NCI-H128 (cell line): ENCODE measurements around the gene MRPS26.
"Not testable (repeated sequence)": the region's sequence is repeated elsewhere in the genome, so short reads cannot be mapped to it uniquely, and the experiment has no call there.

ENCODE experiments used
- DNase-seq: peaks from one replicate; lab custom pipeline; 2025; ENCODE audit not compliant: unreplicated experiment; lab: John Stamatoyannopoulos, UW

Gene MRPS26

DNA sequence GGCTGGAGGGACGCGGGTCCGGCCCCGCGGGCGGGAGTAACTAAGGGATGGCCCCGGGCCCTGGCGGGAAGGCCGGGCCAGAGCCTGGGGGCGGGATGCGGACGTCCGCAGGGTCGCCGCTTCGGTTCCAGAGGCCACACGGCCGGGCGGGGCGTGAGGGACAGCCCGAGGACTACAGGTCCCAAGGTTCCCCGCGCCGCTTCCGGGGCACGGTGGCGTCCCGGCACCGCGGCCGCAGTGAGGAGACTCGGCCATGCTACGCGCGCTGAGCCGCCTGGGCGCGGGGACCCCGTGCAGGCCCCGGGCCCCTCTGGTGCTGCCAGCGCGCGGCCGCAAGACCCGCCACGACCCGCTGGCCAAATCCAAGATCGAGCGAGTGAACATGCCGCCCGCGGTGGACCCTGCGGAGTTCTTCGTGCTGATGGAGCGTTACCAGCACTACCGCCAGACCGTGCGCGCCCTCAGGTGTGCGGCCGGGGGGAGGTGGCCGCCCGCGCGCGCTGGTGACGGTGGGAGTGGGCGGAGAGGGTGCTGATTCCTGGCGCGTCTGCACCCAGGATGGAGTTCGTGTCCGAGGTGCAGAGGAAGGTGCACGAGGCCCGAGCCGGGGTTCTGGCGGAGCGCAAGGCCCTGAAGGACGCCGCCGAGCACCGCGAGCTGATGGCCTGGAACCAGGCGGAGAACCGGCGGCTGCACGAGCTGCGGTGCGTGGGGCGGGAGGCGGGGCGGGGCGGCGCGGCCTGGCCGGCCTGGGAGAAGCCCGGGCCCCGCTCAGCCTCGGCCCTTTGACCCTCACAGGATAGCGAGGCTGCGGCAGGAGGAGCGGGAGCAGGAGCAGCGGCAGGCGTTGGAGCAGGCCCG lies at the start of gene MRPS26:
TSS of gene MRPS26 (plus strand) at position 237 of the 861 bp plus-strand sequence. CDS start at position 254, 17 bp downstream.
- DNase-seq, result peak; percentile 56

DNA sequence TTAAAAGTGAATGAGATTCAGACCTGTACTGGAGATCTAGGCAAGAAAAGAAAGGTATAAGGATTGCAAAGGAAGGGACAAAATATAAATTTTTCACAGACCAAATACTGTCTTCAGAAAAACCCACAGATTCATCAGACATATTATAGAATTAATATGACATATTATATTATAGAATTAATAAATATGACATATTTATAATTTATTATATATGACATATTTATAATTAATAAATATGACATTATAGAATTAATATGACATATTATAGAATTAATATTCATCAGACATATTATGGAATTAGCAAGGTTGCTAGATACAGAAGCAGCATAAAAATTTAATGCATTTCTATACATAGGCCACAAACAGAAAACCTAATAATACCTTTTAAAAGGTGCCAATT lies 47.1 kb upstream of the MRPS26 start:
- no peak for DNase-seq

DNA sequence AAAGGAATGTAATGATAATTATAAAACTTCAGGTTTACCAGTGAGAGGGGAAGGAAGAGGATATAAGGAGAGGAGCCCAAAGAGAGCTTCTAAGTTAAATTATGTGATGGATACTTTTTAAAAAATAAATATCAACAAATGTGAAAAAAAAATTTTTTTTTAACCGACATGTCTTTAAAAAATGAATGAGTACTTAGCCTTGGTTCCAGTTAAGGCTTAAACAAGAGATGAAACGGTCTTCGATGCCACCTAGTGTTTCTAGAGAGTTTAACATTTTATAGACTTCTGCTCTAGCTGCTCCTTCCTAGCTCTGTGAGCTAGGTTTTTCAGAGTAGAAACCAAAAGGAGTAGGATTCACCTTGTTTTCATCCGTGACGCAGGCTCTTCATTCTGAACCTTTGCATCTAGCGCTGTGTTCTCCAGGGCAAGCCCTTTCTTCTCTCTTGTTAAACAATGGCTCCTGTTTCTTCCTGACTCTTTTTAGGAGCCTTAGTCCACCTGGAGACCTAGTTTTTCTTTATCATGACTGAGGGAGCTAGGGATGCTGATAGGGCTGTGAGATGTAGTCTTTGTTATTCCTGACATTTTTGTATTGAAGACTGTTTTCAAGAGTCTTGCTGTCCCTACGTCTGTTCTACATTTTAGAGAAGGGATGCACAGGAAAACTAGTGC lies 44.9 kb upstream of the MRPS26 start:
- peak; percentile 54 for DNase-seq

DNA sequence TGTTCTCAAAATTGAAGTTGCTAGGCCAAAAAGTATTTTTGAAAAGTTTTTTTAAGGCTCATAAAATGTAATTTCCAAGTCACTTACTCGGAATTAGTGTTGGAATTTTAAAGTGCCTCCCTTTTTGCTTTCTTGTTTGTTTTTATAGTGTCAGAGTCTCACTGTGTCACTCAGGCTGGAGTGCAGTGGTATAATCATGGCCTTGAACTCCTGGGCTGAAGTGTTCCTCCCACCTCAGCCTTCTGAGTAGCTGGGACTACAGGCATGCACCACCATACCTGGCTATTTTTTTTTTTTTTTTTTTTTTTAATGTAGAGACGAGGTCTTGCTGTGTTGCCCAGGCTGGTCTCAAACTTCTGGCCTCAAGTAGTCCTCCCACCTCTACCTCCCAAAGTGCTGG lies 42.4 kb upstream of the MRPS26 start:
- no peak for DNase-seq

DNA sequence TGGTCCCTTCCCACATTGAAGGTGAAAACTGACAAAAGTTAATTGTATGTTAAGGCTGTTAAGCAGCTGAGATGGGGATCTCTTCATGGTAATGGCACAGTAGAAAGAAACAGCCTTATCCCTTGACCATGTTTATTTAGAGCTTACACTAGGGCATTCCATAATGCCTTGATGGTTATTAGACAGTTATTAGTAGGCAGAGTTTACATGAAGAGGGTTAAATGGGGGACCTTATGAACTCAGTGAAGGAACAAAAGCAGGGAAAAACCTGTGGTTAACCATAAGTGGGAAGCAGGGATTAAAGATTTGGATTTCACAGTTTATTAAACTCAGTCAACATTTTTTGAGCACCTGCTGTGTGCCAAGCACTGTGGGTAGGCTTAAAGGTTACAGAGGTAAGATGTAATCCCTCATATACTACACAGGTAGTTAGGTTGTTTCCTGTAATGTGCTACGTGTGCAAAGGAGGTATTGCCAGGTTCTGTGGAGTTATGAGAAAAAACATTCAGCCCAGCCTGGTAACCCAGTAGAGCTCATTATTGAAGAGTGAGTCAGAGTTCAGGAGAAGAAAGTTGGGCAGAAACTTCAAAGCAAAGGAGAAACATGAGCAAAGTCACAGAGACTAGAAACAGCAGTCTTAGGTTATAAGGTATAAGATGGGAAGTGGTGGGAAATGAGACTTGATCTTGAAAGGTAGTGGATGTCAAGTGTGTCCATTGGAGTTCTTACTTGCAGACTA lies 34.7 kb upstream of the MRPS26 start:
- no peak for DNase-seq

DNA sequence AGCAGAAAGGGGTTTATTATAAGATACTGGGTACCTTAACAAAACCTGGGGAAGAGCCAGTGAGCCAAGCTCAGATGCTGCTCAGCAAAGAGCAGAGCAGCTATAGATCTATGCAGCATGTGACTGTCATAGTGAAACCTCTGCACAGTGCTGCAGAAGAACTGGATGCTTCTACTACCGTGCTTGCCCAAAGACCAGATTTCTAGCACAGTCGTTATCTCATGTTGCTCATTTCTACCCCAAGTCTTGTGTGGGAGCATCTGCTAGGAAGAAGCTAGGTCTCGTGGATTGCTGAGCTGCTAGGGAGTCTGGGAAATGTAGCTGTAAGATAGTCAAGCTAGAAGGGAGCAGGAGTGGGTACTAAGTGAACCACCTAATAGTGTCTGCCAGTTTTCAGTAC lies 34.1 kb upstream of the MRPS26 start:
- no peak for DNase-seq

DNA sequence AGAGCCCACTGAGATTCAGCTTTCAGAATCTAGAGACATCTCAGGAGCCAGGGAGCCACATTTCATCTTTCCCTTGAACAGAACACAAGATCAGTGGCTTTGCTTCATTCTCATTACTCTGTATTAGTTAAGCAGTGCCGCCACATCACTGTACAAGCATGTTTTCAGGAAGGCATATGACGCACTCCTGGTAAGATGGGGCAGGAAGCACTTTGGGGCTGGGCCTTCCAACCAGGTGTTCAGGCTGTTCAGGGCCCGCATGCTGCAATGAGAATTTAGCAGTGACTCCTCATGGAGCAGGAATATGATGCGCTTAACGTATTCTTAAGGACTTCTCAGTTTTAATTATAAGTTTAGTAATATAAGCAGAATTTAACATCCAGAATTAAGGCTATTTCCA lies 32.1 kb upstream of the MRPS26 start:
- no peak for DNase-seq

DNA sequence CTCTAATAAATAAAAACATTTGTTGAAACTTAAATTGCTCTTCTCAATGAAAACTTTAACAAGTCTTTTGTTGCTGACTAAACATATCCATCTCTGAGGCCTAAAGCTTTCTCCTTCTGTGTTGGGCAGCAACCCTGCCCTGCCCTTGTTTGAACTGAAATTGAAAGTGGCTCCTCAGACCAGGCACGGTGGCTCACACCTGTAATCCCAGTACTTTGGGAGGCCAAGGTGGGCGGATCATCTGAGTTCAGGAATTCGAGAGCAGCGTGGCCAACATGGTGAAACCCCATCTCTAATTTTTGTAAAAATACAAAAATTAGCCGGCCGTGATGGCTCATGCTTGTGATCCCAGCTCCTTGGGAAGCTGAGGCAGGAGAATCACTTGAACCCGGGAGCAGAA lies 31.7 kb upstream of the MRPS26 start:
- DNase-seq, result no peak

DNA sequence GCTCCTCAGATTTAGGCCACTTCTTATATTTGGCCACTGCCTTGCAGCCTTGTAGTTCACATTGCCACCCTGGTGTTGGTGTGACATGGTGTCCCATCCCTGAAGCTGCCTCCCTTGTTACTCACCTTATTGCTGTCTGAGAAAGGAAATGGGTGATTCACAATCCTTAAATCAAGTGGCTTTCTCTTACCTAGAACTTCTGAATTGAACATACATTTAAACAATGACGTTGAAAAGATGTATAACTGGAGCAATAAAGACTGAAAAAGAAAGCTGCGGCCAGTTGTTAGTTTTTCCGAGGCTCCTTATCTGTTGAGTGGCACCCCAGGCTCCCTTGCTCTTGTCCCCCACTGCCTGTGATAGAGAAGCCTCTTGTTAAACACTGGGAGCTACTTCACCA lies 31.2 kb upstream of the MRPS26 start:
- DNase-seq, result no peak

DNA sequence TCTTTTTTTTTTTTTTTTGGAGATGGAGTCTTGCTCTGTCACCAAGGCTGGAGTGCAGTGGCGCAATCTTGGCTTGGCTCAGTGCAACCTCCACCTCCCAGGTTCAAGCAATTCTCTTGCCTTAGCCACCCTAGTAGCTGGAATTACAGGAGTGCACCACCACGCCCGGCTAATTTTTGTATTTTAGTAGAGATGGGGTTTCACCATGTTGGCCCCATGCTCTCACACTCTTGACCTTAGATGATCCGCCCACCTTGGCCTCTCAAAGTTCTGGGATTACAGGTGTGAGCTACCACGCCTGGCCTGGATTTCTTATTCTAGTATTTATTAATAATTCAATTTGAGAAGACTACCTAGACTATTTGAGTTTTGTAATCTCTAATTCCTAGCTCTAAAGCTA lies 30.6 kb upstream of the MRPS26 start:
- not testable (repeated sequence) for DNase-seq

DNA sequence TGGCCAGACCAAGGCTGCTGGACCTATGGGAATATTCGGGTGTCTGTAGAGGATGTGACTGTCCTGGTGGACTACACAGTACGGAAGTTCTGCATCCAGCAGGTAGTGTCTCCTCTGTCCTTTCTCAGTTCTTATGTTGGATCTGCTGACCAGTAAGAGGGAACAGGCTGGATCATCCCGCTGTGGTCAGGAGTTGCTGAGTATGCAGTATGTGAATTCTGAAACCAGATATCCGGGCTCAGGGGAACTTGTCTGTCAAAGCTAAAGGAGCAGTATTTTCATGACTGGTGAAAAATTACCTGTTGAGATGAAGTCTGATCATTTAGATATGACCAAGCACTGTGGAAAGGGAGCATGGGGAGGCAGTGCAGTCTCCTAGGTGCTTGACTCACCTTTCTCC lies 24.5 kb upstream of the MRPS26 start:
- no peak for DNase-seq

DNA sequence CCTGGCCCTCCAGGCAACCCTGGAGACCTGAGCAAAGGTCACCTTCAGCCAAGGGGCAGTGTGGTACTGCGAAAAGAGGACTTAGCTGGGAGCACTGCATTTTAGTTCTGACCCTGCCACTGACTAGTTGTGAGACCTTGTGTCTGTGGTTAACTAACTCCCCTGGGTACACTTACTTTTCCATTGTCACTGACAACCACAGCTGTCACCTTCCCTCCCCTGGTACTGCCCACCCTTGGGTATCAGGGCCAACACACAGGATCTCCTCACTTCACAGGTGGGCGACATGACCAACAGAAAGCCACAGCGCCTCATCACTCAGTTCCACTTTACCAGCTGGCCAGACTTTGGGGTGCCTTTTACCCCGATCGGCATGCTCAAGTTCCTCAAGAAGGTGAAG lies 24.1 kb upstream of the MRPS26 start:
- no peak for DNase-seq

DNA sequence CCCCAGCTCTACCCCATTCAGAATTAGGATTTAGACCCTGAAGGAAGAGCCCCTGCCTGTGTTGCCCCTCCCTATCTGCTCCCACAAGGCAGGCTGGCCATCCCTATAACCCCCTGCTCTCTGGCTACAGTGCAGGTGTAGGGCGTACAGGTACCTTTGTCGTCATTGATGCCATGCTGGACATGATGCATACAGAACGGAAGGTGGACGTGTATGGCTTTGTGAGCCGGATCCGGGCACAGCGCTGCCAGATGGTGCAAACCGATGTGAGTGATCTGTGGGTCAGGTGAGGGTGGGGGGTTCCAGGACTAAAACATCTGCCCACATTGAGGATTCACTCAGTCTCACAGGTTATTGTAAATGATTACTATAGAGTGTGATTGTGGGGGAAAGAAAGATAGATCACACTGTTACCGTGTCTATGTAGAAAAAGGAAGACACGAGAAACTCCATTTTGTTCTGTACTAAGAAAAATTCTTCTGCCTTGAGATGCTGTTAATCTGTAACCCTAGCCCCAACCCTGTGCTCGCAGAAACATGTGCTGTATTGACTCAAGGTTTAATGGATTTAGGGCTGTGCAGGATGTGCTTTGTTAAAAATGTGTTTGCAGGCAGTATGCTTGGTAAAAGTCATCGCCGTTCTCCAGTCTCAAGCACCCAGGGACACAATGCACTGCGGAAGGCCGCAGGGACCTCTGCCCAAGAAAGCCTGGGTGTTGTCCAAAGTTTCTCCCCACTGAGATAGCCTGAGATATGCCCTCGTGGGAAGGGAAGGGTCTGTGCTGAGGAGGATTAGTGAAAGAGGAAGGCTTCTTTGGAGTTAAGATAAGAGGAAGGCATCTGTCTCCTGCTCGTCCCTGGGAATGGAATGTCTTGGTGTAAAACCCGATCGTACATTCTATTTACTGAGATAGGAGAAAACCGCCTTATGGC lies 23.0 kb upstream of the MRPS26 start:
- DNase-seq, result not testable (repeated sequence)

DNA sequence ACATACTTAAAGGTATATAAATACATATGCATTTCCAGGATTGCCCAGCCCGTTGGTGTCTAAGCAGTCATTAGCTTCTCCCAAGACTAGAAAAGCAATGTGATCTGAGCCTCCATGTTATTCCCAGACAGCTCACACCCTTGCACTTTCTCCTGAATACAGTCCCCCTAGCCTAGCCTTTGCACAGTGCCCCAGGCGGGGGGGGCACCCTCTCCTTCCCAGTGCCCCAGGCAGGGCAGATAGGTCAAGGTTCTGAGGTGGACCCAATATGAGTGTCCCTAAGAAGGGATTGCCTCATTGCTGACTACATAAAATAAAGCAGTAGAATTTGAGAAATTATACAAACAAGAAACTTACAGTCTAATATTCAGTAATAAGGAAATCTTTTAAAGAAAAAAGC lies 17.9 kb upstream of the MRPS26 start:
- no peak for DNase-seq

DNA sequence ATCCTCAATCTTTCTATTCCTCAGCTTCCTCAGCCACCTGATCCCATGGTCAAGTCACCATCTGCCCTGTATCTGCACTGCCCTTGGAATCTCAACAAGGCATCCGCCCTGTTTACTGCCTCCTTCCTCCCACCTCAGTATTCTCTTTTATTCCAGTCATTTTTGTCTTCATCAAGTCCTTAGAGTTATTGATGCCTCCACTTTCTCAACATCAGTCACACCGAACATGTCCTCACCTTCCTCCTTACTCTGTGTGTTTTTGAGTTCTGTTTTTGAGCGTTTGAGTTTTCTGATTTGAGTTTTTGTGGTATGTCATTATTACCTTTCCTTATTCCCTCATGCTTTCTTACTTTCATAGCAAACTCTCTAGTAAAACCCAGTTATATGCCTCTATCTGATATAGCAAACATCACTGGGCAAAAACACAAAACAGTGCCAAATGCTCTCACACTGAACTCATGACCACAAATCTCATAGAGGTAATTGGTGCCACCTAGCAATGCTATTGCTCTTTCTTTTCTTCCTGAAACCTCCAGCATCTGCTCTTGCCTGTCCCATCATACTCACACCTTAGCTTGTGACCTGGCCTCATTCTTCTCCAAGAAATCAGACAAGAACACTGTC lies 14.2 kb upstream of the MRPS26 start:
- DNase-seq, result no peak

DNA sequence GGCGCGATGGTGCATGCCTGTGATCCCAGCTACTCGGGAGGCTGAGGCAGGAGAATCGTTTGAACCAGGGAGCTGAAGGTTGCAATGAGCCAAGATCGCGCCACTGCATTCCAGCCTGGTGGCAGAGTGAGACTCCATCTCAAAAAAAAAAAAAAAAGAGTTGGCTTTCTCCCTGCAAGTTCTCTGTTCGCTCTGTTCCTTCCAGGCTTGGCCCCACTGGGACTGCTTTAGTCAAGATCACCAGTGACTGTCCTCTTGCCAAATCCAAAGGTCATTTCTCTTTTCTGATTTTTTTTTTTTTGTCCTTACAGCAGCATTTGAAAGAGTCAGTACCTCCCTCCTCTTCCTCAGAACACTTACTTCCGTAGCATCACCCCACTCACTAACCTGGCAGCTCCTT lies 13.2 kb upstream of the MRPS26 start:
- no peak for DNase-seq

DNA sequence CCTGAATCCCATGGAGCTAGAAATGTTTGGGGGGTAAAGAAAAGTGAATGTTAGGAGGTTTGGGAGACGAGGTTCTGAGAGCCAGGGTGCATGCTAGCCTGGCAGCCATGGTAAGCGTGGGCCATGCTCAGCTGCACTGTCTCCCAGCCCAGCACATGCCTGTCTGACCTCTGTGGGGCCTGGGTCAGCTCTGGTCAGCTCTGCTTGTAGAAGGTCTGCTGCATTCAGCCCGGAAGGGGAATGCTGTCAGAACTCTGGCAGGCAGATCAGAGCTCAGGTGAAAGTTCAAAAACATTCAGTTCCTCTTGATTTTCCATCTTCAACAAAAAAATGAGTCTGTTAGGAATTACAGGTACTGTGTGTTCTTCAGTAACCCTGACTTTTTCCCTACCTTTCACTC lies 8.2 kb upstream of the MRPS26 start:
- DNase-seq, result no peak

DNA sequence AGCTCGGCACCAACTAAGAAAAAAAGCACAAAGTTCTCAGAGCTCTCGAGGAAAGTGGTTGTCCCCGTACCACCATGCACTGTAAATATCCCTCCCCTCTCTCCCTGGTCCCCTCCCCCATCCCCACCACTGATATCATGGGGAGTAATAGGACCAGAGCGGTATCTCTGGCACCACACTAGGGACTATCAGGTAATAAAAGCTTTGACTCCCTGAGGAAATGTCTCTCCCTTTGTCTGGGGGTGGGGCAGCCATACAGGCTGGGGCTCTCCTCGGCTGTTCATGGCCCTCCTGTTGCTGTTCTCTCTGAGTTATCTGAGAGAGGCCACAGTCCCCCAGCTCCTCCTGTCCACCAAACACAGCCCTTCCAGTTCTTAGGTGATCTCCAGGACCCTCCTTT lies 7.4 kb upstream of the MRPS26 start:
- no peak for DNase-seq

DNA sequence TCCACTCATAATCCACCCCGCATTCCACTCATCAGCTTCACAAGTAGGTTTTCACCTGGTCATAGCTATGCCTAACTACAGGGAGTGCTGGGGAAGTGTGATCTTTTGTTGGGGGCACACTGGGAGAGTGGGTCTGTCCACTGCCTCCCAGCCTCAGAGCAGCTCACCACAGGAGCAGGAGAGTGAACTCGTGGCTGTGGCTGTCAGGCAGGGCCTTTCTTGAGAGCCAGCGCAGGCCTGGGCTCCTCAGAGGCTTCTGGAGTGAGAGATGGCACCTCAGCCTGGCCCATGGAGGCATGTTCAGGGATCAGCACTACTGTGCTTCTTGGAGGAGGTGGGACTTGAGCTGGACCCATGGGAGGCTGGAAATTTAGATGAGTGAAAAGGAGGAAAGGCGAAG lies 6.4 kb upstream of the MRPS26 start:
- no peak for DNase-seq

DNA sequence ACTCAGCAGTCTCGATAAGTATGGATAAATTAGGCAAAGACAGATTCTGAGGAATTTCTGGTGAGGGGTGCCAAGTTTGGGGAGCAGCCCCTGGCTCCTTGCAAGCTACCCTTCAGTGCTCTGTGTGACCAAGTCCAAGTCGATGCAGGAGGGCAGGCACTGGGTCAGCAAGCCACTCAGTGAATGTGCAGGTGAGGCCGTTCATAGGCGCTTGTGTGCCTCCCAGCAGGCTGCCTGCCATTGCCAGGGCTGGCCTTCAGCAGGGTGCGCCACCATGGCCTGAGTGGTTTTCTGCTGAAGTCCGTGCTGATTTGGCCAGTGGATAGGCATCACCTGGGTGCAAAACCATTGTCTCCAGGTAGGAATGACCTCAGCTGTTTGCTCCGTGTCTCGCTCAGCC lies 5.8 kb upstream of the MRPS26 start:
- DNase-seq, result no peak
